ENCODE results near the gene KRTAP9-2. TPM values are rescaled to one million over a fixed set of nuclear protein-coding genes. Genes with fewer than 3 reads are reported as not detected.
"Not testable (repeated sequence)": the region's sequence is repeated elsewhere in the genome, so short reads cannot be mapped to it uniquely, and the experiment has no call there.

Gene KRTAP9-2, protein sequence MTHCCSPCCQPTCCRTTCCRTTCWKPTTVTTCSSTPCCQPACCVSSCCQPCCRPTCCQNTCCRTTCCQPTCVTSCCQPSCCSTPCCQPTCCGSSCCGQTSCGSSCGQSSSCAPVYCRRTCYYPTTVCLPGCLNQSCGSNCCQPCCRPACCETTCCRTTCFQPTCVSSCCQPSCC
- total RNA-seq: not detected
- polyA plus RNA-seq: not detected
- long read RNA-seq, donor 1: 0 reads
- long read RNA-seq, donor 2: 0 reads

DNA sequence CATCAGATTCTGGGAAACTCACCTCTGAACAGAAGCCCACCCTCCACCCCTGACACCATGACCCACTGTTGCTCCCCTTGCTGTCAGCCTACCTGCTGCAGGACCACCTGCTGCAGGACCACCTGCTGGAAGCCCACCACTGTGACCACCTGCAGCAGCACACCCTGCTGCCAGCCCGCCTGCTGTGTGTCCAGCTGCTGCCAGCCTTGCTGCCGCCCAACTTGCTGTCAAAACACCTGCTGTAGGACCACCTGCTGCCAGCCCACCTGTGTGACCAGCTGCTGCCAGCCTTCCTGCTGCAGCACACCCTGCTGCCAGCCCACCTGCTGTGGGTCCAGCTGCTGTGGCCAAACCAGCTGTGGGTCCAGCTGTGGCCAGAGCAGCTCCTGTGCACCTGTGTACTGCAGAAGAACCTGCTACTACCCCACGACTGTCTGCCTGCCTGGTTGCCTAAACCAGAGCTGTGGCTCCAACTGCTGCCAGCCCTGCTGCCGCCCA is at the start of gene KRTAP9-2:
Gene KRTAP9-2, plus strand, starts transcription at position 51 of the 498 bp plus-strand sequence. Its CDS starts 7 bp downstream, at position 58.
- H3K4me3 ChIP-seq; ATAC-seq; DNase-seq; H3K4me1 ChIP-seq; H3K36me3 ChIP-seq (ENCODE audit: insufficient read depth in 1 of 2, low read depth in 1 of 2); intact Hi-C loops (cut with DNase I); H3K27ac ChIP-seq; H3K9me3 ChIP-seq; H3K27me3 ChIP-seq (ENCODE audit: insufficient read depth in 3 of 3, low read length in 2 of 3): not testable (repeated sequence)
- WGBS, 3 donors: 45 to 85% (median 53%) methylated on average over 2 of the region's 4 CpGs

DNA sequence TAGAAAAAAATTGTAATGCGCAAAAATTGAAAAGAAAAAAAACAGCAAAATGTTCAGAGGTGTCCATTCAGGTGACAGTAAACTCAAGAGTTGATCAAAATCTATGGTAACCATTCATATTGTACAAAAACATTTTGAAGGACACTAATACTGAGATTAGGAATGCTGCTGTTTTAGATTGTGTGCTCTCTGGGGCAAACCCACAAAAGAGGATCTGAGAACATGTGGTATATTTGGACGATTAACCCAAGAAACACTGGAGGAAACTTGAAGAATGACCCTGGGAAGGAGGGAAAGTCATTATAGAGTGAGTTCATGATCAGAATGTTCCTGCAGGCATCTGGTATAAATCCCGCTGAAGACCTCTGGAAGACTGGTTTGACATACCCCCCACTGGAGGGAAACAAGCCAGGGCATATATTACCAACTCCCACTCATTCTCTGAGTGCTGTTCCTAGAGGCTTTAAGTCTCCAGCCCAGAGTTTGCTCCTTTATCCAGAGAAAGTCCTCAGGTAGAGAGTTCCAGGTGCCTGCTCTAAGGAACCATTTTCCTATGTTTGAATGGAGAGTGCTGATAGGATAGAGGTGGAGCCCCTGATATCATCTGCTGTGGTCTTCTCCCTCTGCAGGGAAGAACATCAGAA is 49.6 kb upstream of the KRTAP9-2 start:
- Histone ChIP-seq H3K4me3 (no peak overlapping the region), H3K4me1 (no peaks in the 10 kb centered on the region), H3K36me3 (ENCODE audit: insufficient read depth in 1 of 2, low read depth in 1 of 2) (no peaks in the 10 kb centered on the region), H3K27ac (no peak overlapping the region), H3K27me3 (ENCODE audit: insufficient read depth in 3 of 3, low read length in 2 of 3) (peaks cover 0 to 2% (median 0%) of the 10 kb centered on the region in 3 donors), H3K9me3 (no peaks in the 10 kb centered on the region)
- DNase-seq (no peak), ATAC-seq (no peak)
- TF ChIP-seq, protein P1, sequence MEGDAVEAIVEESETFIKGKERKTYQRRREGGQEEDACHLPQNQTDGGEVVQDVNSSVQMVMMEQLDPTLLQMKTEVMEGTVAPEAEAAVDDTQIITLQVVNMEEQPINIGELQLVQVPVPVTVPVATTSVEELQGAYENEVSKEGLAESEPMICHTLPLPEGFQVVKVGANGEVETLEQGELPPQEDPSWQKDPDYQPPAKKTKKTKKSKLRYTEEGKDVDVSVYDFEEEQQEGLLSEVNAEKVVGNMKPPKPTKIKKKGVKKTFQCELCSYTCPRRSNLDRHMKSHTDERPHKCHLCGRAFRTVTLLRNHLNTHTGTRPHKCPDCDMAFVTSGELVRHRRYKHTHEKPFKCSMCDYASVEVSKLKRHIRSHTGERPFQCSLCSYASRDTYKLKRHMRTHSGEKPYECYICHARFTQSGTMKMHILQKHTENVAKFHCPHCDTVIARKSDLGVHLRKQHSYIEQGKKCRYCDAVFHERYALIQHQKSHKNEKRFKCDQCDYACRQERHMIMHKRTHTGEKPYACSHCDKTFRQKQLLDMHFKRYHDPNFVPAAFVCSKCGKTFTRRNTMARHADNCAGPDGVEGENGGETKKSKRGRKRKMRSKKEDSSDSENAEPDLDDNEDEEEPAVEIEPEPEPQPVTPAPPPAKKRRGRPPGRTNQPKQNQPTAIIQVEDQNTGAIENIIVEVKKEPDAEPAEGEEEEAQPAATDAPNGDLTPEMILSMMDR (IDR thresholded peaks at IDR 0.05): no peak
- WGBS, 3 donors: 75 to 87% (median 85%) methylated on average over 3 of the region's 3 CpGs
- intact Hi-C loops (cut with DNase I): no loop called here

DNA sequence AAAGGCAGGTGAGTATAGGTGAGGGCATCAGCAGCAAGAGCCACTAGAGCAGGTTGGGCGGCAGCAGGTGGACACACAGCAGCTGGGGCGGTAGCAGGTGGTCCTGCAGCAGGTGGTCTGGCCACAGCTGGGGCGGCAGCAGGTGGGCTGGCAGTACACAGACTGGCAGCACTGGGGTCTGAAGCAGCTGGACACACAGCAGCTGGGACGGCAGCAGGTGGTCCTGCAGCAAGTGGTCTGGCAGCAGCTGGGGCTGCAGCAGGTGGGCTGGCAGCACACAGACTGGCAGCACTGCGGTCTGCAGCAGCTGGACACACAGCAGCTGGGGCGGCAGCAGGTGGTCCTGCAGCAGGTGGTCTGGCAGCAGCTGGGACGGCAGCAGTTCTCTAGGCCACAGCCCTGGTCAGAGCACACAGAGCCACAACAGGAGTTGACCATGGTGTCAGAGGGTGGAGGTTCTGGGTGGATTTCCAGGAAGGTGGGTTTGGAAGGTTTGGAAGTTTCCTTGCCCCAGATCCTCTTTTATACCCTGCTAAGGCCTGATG is 48.6 kb upstream of the KRTAP9-2 start, which contains the start of gene KRTAP4-2:
Gene KRTAP4-2, minus strand, starts transcription at position 495 of the 545 bp plus-strand sequence. Its CDS starts 57 bp downstream, at position 438.
- no peak within 1 kb of the TSS for H3K27ac ChIP-seq
- H3K36me3 ChIP-seq (ENCODE audit: insufficient read depth in 1 of 2, low read depth in 1 of 2): no peaks in the 10 kb centered on the region
- H3K4me3 ChIP-seq: no peak within 1 kb of the TSS
- H3K27me3 ChIP-seq (ENCODE audit: insufficient read depth in 3 of 3, low read length in 2 of 3): peaks cover 0 to 5% (median 2%) of the 10 kb centered on the region in 3 donors
- no peaks in the 10 kb centered on the region for H3K9me3 ChIP-seq
- WGBS, 3 donors: 63 to 78% (median 69%) methylated on average over 7 of the region's 7 CpGs
- intact Hi-C loops (cut with DNase I): no loop called here
- TF ChIP-seq, protein P1 (IDR thresholded peaks at IDR 0.05): no peak
- ATAC-seq: no peak
- DNase-seq: no peak
- H3K4me1 ChIP-seq: no peaks in the 10 kb centered on the region

DNA sequence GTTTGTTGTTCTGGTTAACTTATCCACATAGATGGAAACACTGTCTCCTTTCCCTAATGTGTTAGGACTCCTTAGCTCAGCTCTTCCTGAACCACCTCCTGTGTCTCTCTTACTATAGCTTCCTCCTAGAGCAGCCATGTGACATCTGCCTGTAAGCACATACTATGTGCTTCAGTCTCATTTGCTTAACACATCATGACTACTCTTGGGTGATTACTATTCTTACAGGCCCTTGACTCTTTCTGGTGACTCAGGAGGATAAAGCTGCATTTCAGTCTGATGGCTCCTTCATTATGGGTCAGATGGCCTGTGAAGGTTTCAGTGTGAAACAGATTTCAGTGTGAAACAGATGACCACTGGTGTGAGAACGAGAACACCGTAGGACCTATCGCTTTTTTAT is 48.1 kb upstream of the KRTAP9-2 start:
- 87 to 93% (median 92%) methylated on average over 3 of the region's 3 CpGs for whole genome bisulfite sequencing, 3 donors
- Histone ChIP-seq H3K27me3 (ENCODE audit: insufficient read depth in 3 of 3, low read length in 2 of 3) (peaks cover 0 to 6% (median 2%) of the 10 kb centered on the region in 3 donors), H3K36me3 (ENCODE audit: insufficient read depth in 1 of 2, low read depth in 1 of 2) (no peaks in the 10 kb centered on the region), H3K27ac (no peak overlapping the region), H3K4me3 (no peak overlapping the region), H3K4me1 (no peaks in the 10 kb centered on the region), H3K9me3 (no peaks in the 10 kb centered on the region)
- DNase-seq: no peak
- intact Hi-C loops (cut with DNase I): no loop called here
- no peak for ATAC-seq
- TF ChIP-seq, protein P1 (IDR thresholded peaks at IDR 0.05): no peak
